Stimulated activated CD8-positive, alpha-beta memory T cell treated with anti-CD3 and anti-CD28 coated beads, Interleukin-15, amount 100 ng/mL, for 24 hours (primary cell): Measurements from ENCODE around the gene ADAMTSL2.
"Not testable (repeated sequence)": the region's sequence is repeated elsewhere in the genome, so short reads cannot be mapped to it uniquely, and the experiment has no call there.

ENCODE experiments used
- DNase-seq: peaks from one replicate; pipeline ENCODE4 v3.0.0-alpha.2; 2020; ENCODE audit warnings: low read depth

Gene ADAMTSL2

GRCh38 chr9:133558191-133559126 lies 24.0 kb downstream of the ADAMTSL2 start:
- no peak for DNase-seq

GRCh38 chr9:133560311-133560710 lies 25.8 kb downstream of the ADAMTSL2 start:
- no peak for DNase-seq

- DNase-seq = no peak
These were observed 26.4 kb downstream of the ADAMTSL2 start for GRCh38 chr9:133560944-133561343.

GRCh38 chr9:133561976-133562554 lies 27.6 kb downstream of the ADAMTSL2 start:
- no peak for DNase-seq

GRCh38 chr9:133562611-133563290 lies 28.2 kb downstream of the ADAMTSL2 start:
- no peak for DNase-seq

- no peak for DNase-seq
These were observed 28.8 kb downstream of the ADAMTSL2 start for GRCh38 chr9:133563291-133563796.

GRCh38 chr9:133563814-133564213 lies 29.3 kb downstream of the ADAMTSL2 start:
- DNase-seq = not testable (repeated sequence)

GRCh38 chr9:133564451-133565116 lies 30.1 kb downstream of the ADAMTSL2 start:
- no peak for DNase-seq

GRCh38 chr9:133566382-133566781 lies 31.9 kb downstream of the ADAMTSL2 start:
- no peak for DNase-seq

GRCh38 chr9:133566817-133567216 lies 32.3 kb downstream of the ADAMTSL2 start:
- DNase-seq = no peak

- no peak for DNase-seq
These were observed 33.7 kb downstream of the ADAMTSL2 start for GRCh38 chr9:133568186-133568585.

GRCh38 chr9:133569121-133569785 lies 34.7 kb downstream of the ADAMTSL2 start:
- DNase-seq = no peak

GRCh38 chr9:133569891-133570690 lies 35.6 kb downstream of the ADAMTSL2 start:
- DNase-seq = no peak

GRCh38 chr9:133570691-133571080 lies 36.2 kb downstream of the ADAMTSL2 start:
- no peak for DNase-seq

- DNase-seq = no peak
These were observed 36.9 kb downstream of the ADAMTSL2 start for GRCh38 chr9:133571391-133571890.

GRCh38 chr9:133571896-133572595 lies 37.5 kb downstream of the ADAMTSL2 start:
- no peak for DNase-seq

- no peak for DNase-seq
These were observed 38.4 kb downstream of the ADAMTSL2 start for GRCh38 chr9:133572821-133573361.

GRCh38 chr9:133573791-133574515 lies 39.4 kb downstream of the ADAMTSL2 start:
- no peak for DNase-seq

GRCh38 chr9:133574771-133575170 lies 40.3 kb downstream of the ADAMTSL2 start:
- DNase-seq = no peak
